MCF 10A (cell line): ENCODE data around the gene ZNF286A. TPM values are rescaled to one million over a fixed set of nuclear protein-coding genes. Genes with fewer than 3 reads are reported as not detected.
"Not testable (repeated sequence)": the region's sequence is repeated elsewhere in the genome, so short reads cannot be mapped to it uniquely, and the experiment has no call there.

Source experiments
- BruUV-seq: library from RNA; stranded (reverse); fragments of 400-500 nt; replicated peaks from 2 replicates; lab custom pipeline; 2021; lab: Mats Ljungman, UMichigan
- CTCF ChIA-PET: fragments of 300-600 bp; sonication (Branson Sonifier 250); formaldehyde crosslinking; extraction: SDS; loops from one replicate; lab custom pipeline; 2021; ENCODE audit warnings: antibody characterized with exemption, inconsistent platforms; lab: Yijun Ruan, JAX
- POLR2A ChIA-PET: fragments of 300-600, 350-650 bp; sonication (Branson Sonifier 250); formaldehyde crosslinking; extraction: SDS; loops from one replicate; lab custom pipeline; 2020; ENCODE audit warnings: antibody characterized with exemption, inconsistent platforms; lab: Yijun Ruan, JAX
- DNase-seq: peaks from one replicate; pipeline ENCODE4 v3.0.0-alpha.2; 2018; ENCODE audit not compliant: unreplicated experiment
- H3K27ac Mint-ChIP-seq: one replicate; pipeline ENCODE4 v1.8.0; 2022; ENCODE audit warnings: mild to moderate bottlenecking, low read depth, mixed read lengths; ENCODE audit not compliant: unreplicated experiment
- H3K27me3 Mint-ChIP-seq: one replicate; pipeline ENCODE4 v1.8.0; 2022; ENCODE audit warnings: mixed read lengths; ENCODE audit not compliant: insufficient read depth, unreplicated experiment
- H3K36me3 Mint-ChIP-seq: one replicate; pipeline ENCODE4 v1.8.0; 2022; ENCODE audit warnings: mild to moderate bottlenecking, moderate library complexity, mixed read lengths; ENCODE audit not compliant: insufficient read depth, unreplicated experiment
- H3K4me1 Mint-ChIP-seq: one replicate; pipeline ENCODE4 v1.8.0; 2022; ENCODE audit warnings: mixed read lengths; ENCODE audit not compliant: insufficient read depth, unreplicated experiment
- H3K4me3 Mint-ChIP-seq: one replicate; pipeline ENCODE4 v1.8.0; 2022; ENCODE audit warnings: mild to moderate bottlenecking, moderate library complexity, mixed read lengths; ENCODE audit not compliant: unreplicated experiment
- H3K9me3 Mint-ChIP-seq: one replicate; pipeline ENCODE4 v1.8.0; 2022; ENCODE audit warnings: mixed read lengths; ENCODE audit not compliant: unreplicated experiment
- CTCF ChIP-seq: fragments of 200-600 bp; IDR thresholded peaks from one replicate; pipeline ENCODE4 v1.8.0; 2022; ENCODE audit warnings: antibody characterized with exemption, mild to moderate bottlenecking; ENCODE audit not compliant: unreplicated experiment
- intact Hi-C: fragments of 100-400 bp; cut with micrococcal nuclease; formaldehyde crosslinking; loops from 2 replicates; pipeline ENCODE4 v1.14.1; 2022
- total RNA-seq: library from RNA; stranded (reverse); gene quantifications from 2 replicates; pipeline ENCODE4 v1.2.3, GENCODE V29; 2022

Gene ZNF286A
- total RNA-seq, 1 experiment from 2014 or later = 25.7 TPM

- H3K27me3 Mint-ChIP-seq = not testable (repeated sequence)
Observed at GRCh38 chr17:15730535-15730934, 31.0 kb downstream of the ZNF286A start.

GRCh38 chr17:15731900-15732299 lies 32.3 kb downstream of the ZNF286A start, which contains the start of gene TBC1D26:
Gene TBC1D26 (plus strand): TSS chr17:15732283. CDS start chr17:15735349, 3,066 bp downstream.
- DNase-seq, H3K9me3 Mint-ChIP-seq, H3K27me3 Mint-ChIP-seq, BruUV-seq, H3K36me3 Mint-ChIP-seq, H3K4me1 Mint-ChIP-seq, POLR2A ChIA-PET, CTCF ChIA-PET, H3K4me3 Mint-ChIP-seq, intact Hi-C loops, H3K27ac Mint-ChIP-seq: not testable (repeated sequence)

More at GRCh38 chr17:15730535-15730934, 31.0 kb downstream of the ZNF286A start:
- CTCF ChIA-PET, intact Hi-C loops, H3K9me3 Mint-ChIP-seq, H3K4me3 Mint-ChIP-seq, DNase-seq, POLR2A ChIA-PET, H3K4me1 Mint-ChIP-seq, BruUV-seq, H3K27ac Mint-ChIP-seq, H3K36me3 Mint-ChIP-seq: not testable (repeated sequence)

- H3K27ac Mint-ChIP-seq, H3K36me3 Mint-ChIP-seq, H3K9me3 Mint-ChIP-seq, DNase-seq, CTCF ChIA-PET, H3K27me3 Mint-ChIP-seq, POLR2A ChIA-PET, intact Hi-C loops, BruUV-seq, H3K4me3 Mint-ChIP-seq, H3K4me1 Mint-ChIP-seq: not testable (repeated sequence)
Observed at GRCh38 chr17:15733174-15733789, 33.7 kb downstream of the ZNF286A start.

GRCh38 chr17:15736578-15736977 lies 37.0 kb downstream of the ZNF286A start:
- H3K27me3 Mint-ChIP-seq, POLR2A ChIA-PET: not testable (repeated sequence)

GRCh38 chr17:15738066-15738465 lies 38.5 kb downstream of the ZNF286A start:
- no peak for TF ChIP-seq CTCF
- Mint-ChIP-seq H3K36me3 (no peaks in the 10 kb centered on the region), H3K9me3 (no peaks in the 10 kb centered on the region), H3K27ac (no peak overlapping the region), H3K27me3 (no peaks in the 10 kb centered on the region), H3K4me1 (no peaks in the 10 kb centered on the region), H3K4me3 (no peak overlapping the region)
- intact Hi-C loops = no loop called here
- DNase-seq = no peak
- POLR2A ChIA-PET = no interaction called here
- no TSS peak for BruUV-seq
- CTCF ChIA-PET = no interaction called here

More at GRCh38 chr17:15736578-15736977, 37.0 kb downstream of the ZNF286A start:
- DNase-seq, H3K9me3 Mint-ChIP-seq, intact Hi-C loops, BruUV-seq, H3K27ac Mint-ChIP-seq, H3K4me3 Mint-ChIP-seq, H3K4me1 Mint-ChIP-seq, CTCF ChIA-PET, H3K36me3 Mint-ChIP-seq: not testable (repeated sequence)

- H3K27ac Mint-ChIP-seq, H3K27me3 Mint-ChIP-seq, H3K4me1 Mint-ChIP-seq, BruUV-seq, H3K36me3 Mint-ChIP-seq, CTCF ChIA-PET, DNase-seq, POLR2A ChIA-PET, H3K4me3 Mint-ChIP-seq, H3K9me3 Mint-ChIP-seq, intact Hi-C loops: not testable (repeated sequence)
Observed at GRCh38 chr17:15739259-15739658, 39.7 kb downstream of the ZNF286A start.

- H3K4me1 Mint-ChIP-seq, intact Hi-C loops, H3K27me3 Mint-ChIP-seq, BruUV-seq, DNase-seq, H3K9me3 Mint-ChIP-seq, POLR2A ChIA-PET, CTCF ChIA-PET, H3K36me3 Mint-ChIP-seq, H3K4me3 Mint-ChIP-seq, H3K27ac Mint-ChIP-seq: not testable (repeated sequence)
Observed at GRCh38 chr17:15740041-15740440, 40.5 kb downstream of the ZNF286A start.
